Head of caudate nucleus (tissue), 42 donors: ENCODE results near the gene ADORA2A.

Source experiments
- DNase-seq, 42 donors: peaks; one replicate each; pipeline versions ENCODE4 v3.0.0 to v3.0.0-alpha.2; 2020 to 2021; ENCODE audit warnings: mixed read lengths in 7 of 42
- intact Hi-C: fragments of 100-400 bp; cut with DNase I; formaldehyde crosslinking; loops from one replicate; pipeline ENCODE4 v1.15.0; 2022

Gene ADORA2A

GRCh38 chr22:24440718-24441405, 13.5 kb downstream of the ADORA2A start:
- intact Hi-C loops = no loop called here
- peak in 3 of 42 donors; percentile 11 to 38 (median 34) for DNase-seq

- DNase-seq = peak in 1 of 42 donors; percentile 14
- intact Hi-C loops = no loop called here
These were observed 14.3 kb downstream of the ADORA2A start for GRCh38 chr22:24441406-24442351.

- DNase-seq = no peak
These were observed 14.9 kb downstream of the ADORA2A start for GRCh38 chr22:24442352-24442744.

GRCh38 chr22:24443668-24444067, 16.3 kb downstream of the ADORA2A start:
- DNase-seq = peak in 3 of 42 donors; percentile 7 to 26 (median 12)
- intact Hi-C loops = no loop called here

More at GRCh38 chr22:24442352-24442744, 14.9 kb downstream of the ADORA2A start:
- intact Hi-C loops = no loop called here

- intact Hi-C loops = no loop called here
- DNase-seq = peak in 2 of 42 donors; percentile 14 to 21
These were observed 16.9 kb downstream of the ADORA2A start for GRCh38 chr22:24444251-24444650.

- intact Hi-C loops = no loop called here
- peak in 1 of 42 donors; percentile 15 for DNase-seq
These were observed 17.5 kb downstream of the ADORA2A start for GRCh38 chr22:24444729-24445466.

- peak in 10 of 42 donors; percentile 30 to 76 (median 60) for DNase-seq
- intact Hi-C loops = no loop called here
These were observed 18.3 kb downstream of the ADORA2A start for GRCh38 chr22:24445481-24446259.

- intact Hi-C loops = no loop called here
These were observed 18.8 kb downstream of the ADORA2A start for GRCh38 chr22:24446260-24446611.

GRCh38 chr22:24450610-24451009, 23.2 kb downstream of the ADORA2A start:
- intact Hi-C loops = no loop called here
- DNase-seq = no peak

More at GRCh38 chr22:24446260-24446611, 18.8 kb downstream of the ADORA2A start:
- DNase-seq = peak in 1 of 42 donors; percentile 16

- intact Hi-C loops = no loop called here
- no peak for DNase-seq
These were observed 23.8 kb downstream of the ADORA2A start for GRCh38 chr22:24451162-24451561.

GRCh38 chr22:24453853-24454252, 26.5 kb downstream of the ADORA2A start:
- DNase-seq = no peak
- intact Hi-C loops = no loop called here

GRCh38 chr22:24455039-24455438, 27.6 kb downstream of the ADORA2A start:
- intact Hi-C loops = no loop called here

GRCh38 chr22:24455751-24456426, 28.5 kb downstream of the ADORA2A start:
- intact Hi-C loops = no loop called here
- DNase-seq = peak in 1 of 42 donors; percentile 7

More at GRCh38 chr22:24455039-24455438, 27.6 kb downstream of the ADORA2A start:
- no peak for DNase-seq

- intact Hi-C loops = no loop called here
These were observed 30.6 kb downstream of the ADORA2A start for GRCh38 chr22:24457894-24458420.

GRCh38 chr22:24459911-24460310, 32.5 kb downstream of the ADORA2A start:
- no peak for DNase-seq
- intact Hi-C loops = no loop called here

More at GRCh38 chr22:24457894-24458420, 30.6 kb downstream of the ADORA2A start:
- DNase-seq = no peak

- intact Hi-C loops = no loop called here
- DNase-seq = no peak
These were observed 33.2 kb downstream of the ADORA2A start for GRCh38 chr22:24460418-24461089.

- intact Hi-C loops = no loop called here
- DNase-seq = no peak
These were observed 35.8 kb downstream of the ADORA2A start for GRCh38 chr22:24463071-24463760.
